ENCODE data around the gene ALKBH4.

ALKBH4 gene

DNA sequence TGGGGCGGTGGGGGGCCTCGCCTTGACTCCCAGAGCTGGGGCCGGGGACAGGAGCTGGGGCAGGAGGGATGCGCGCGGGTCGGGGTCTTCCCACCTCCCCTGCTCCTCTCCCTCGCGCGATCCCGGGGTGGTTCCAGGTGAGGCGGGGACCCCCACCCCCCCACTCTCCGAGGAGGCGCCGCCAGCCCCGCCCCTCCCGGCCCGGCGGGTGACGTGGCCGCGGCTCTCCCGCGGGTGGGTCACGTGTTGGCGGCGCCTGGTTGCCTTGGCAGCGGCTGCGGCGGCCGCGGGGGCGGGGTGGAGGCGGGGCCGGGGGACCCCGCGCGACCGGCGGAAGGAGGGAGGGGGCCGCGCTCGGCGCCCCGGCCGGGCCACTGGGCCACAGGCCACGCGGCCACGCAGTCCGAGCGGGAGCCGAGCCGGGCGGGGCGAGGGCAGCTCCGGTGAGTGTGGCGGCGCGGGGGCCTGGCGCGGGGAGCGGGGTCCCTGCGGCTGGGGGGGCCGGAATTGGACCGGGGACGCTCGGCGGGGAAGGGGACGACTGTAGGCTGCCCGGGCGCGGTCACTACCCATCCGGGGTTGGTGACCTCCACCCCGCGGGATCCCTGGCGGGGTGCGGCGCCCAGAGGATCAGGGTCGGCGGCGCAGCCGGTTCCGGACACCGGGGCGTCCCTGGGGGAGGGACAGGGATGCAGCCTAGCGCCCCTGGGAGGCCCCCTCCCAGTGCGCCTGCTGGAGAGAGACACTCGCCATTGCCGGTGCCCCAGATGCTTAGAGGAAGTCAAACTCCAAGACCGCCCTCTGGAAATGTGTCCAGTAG is 31.2 kb downstream of the ALKBH4 start, which contains the start of gene ORAI2:
Gene ORAI2, plus strand, starts transcription at position 357 of the 820 bp plus-strand sequence. CDS start 5,382 bp downstream, outside the sequence.
- peak within 1 kb of the TSS; percentile 79 for H3K9ac ChIP-seq (ENCODE audit: low read length)
- H3K36me3 ChIP-seq (ENCODE audit: control insufficient read depth, insufficient read depth, low read length), result peaks cover 4% of the 10 kb centered on the region; the same call in 1 of the 2 replicates
- peaks cover 29% of the 10 kb centered on the region for H3K4me1 ChIP-seq (ENCODE audit: control insufficient read depth, insufficient read depth, low read length)
- H3K4me3 ChIP-seq (ENCODE audit: low read depth, low read length), result peak within 1 kb of the TSS; percentile 84
- H3K27ac ChIP-seq (ENCODE audit: low read depth, low read length), result peak within 1 kb of the TSS; percentile 60; the same call in 1 of the 2 replicates
- no peaks in the 10 kb centered on the region for H3K9me3 ChIP-seq (ENCODE audit: control insufficient read depth, insufficient read depth, low read depth, low read length)
- no peaks in the 10 kb centered on the region for H3K27me3 ChIP-seq (ENCODE audit: control insufficient read depth, insufficient read depth, low read length)

DNA sequence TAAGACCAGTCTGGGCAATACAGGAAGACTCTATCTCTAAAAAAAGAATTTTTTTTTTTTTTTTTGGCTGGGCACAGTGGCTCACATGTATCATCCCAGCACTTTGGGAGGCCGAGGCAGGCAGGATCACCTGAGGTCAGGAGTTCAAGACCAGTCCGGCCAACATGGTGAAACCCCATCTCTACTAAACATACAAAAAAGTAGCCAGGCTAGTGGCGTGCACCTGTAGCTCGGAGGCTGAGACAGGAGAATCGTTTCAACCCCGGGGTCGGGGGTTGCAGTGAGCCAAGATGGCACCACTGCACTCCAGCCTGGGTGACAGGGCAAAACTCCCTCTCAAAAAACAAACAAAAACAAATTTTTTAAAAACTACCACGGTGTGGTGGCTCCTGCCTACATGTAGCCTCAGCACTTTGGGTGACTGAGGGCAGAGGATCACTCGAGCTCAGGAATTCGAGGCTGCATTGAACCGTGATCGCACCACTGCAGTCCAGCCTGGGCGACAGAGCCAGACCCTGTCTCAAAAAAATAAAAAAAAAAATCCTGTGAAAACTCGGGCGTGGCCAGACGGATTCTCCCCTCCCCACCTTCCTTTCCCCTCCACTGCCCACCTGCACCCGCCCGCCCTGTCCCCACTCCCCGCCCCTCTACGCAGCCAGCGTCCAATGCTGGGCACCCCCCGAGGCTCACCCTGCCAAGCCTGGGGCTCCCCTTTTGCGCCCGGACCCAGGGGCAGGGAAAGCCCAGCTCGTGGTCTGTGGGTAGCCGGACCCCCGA is 32.0 kb downstream of the ALKBH4 start:
- H3K27ac ChIP-seq (ENCODE audit: low read depth, low read length), result peak overlapping the region; percentile 26; the same call in 1 of the 2 replicates
- H3K36me3 ChIP-seq (ENCODE audit: control insufficient read depth, insufficient read depth, low read length), result peaks cover 4% of the 10 kb centered on the region; the same call in 1 of the 2 replicates
- H3K9me3 ChIP-seq (ENCODE audit: control insufficient read depth, insufficient read depth, low read depth, low read length), result no peaks in the 10 kb centered on the region
- peak overlapping the region; percentile 79 for H3K9ac ChIP-seq (ENCODE audit: low read length)
- H3K4me3 ChIP-seq (ENCODE audit: low read depth, low read length), result peak overlapping the region; percentile 84
- no peaks in the 10 kb centered on the region for H3K27me3 ChIP-seq (ENCODE audit: control insufficient read depth, insufficient read depth, low read length)
- peaks cover 29% of the 10 kb centered on the region for H3K4me1 ChIP-seq (ENCODE audit: control insufficient read depth, insufficient read depth, low read length)

DNA sequence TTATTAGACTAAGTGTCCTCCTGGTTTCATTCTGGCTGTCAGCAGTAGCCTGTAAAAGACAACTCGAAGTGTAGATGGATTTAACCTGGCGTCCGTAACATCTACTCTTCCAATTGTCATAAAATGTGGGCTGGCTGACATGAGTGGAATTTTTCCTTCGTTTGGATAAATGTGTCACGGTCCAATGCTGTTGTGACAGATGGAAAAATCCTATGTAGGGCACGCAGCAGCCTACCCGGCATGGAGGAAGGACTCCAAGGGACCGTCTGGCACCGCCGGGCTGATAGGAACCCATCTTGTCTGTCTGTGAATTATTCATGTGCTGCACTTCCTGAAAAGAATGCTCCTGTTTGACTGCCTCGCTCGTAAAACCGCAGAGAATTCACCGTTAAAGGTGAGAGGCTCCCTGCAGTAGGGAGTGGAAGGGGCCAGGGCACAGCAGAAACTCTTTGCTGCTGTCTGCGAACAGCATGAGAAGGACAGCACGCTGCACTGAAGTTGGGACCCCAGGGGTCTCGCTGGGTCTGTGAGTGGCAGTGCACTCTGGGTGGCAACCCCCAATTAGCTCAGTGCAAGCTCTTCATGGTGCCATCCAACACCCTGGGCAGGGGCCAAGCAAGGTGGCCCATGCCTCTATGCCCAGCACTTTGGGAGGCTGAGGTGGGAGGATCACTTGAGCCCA is 32.9 kb downstream of the ALKBH4 start:
- Histone ChIP-seq H3K36me3 (ENCODE audit: control insufficient read depth, insufficient read depth, low read length) (0 out of 2 replicates have a peak, but pooled peaks cover 2% of the 10 kb centered on the region), H3K4me1 (ENCODE audit: control insufficient read depth, insufficient read depth, low read length) (peaks cover 29% of the 10 kb centered on the region), H3K9ac (ENCODE audit: low read length) (peak overlapping the region; percentile 29), H3K9me3 (ENCODE audit: control insufficient read depth, insufficient read depth, low read depth, low read length) (no peaks in the 10 kb centered on the region), H3K4me3 (ENCODE audit: low read depth, low read length) (peak overlapping the region; percentile 16; the same call in 1 of the 2 replicates), H3K27me3 (ENCODE audit: control insufficient read depth, insufficient read depth, low read length) (no peaks in the 10 kb centered on the region), H3K27ac (ENCODE audit: low read depth, low read length) (peak overlapping the region; percentile 2; the same call in 1 of the 2 replicates)

DNA sequence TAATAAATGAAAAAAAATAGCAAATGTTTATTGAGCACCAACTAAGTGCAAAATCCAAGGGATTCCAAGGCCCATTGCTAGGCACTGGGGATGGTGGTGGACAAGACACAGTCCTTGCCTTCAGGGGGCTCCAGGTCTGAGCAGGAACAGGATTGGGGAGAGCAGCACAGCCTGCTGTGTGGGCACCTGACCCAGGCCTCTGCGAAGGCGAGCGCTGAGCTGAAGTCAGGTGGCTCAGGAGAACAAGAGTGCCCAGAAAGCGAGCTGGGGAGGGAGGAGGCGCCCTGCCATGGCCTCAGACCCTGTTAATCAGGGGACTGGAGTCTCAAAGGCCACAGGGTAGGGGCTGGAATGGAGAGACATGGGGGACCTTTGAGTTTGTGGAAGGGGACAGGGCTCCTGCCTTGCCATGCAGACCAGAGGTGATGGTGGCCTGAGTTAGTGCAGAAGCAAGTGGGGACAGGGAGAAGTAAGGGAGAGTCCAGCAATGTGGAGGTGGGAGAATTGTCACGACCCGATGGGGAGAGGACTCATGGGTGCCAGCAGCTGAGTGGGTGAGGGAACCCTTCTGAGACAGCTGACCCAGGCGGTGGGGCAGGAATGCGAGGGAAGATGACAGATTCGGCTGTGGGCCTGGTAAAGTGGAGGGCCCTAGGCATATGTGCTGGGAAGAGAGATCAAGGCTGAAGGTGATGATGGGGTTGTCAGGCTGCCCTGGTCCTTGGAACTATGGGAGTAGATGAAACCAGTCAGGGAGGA is 35.3 kb downstream of the ALKBH4 start:
- H3K9me3 ChIP-seq (ENCODE audit: control insufficient read depth, insufficient read depth, low read depth, low read length), result no peaks in the 10 kb centered on the region
- peaks cover 24% of the 10 kb centered on the region for H3K36me3 ChIP-seq (ENCODE audit: control insufficient read depth, insufficient read depth, low read length)
- no peak overlapping the region for H3K4me3 ChIP-seq (ENCODE audit: low read depth, low read length)
- no peak overlapping the region for H3K27ac ChIP-seq (ENCODE audit: low read depth, low read length)
- peaks cover 34% of the 10 kb centered on the region for H3K4me1 ChIP-seq (ENCODE audit: control insufficient read depth, insufficient read depth, low read length)
- no peak overlapping the region for H3K9ac ChIP-seq (ENCODE audit: low read length)
- H3K27me3 ChIP-seq (ENCODE audit: control insufficient read depth, insufficient read depth, low read length), result no peaks in the 10 kb centered on the region

DNA sequence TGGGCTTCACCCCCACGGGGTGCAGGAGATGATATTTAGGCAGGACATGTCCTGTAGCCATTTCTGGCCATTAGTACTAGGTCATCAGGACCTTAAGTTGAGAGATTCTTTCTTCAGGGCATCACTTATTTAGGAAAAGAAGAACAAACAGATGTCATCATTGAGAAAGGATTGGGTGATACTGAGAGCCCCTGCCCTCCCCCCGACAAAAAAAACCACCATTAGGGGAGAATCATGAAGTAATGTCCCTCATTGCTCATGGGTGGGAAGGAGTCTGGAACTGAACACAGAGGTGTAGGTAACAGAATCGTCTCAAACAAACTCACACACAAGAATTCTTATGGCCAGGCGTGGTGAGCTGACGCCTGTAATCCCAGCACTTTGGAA is 37.7 kb downstream of the ALKBH4 start:
- no peaks in the 10 kb centered on the region for H3K9me3 ChIP-seq (ENCODE audit: control insufficient read depth, insufficient read depth, low read depth, low read length)
- no peak overlapping the region for H3K4me3 ChIP-seq (ENCODE audit: low read depth, low read length)
- H3K36me3 ChIP-seq (ENCODE audit: control insufficient read depth, insufficient read depth, low read length), result peaks cover 29% of the 10 kb centered on the region
- H3K4me1 ChIP-seq (ENCODE audit: control insufficient read depth, insufficient read depth, low read length), result peaks cover 35% of the 10 kb centered on the region
- H3K27me3 ChIP-seq (ENCODE audit: control insufficient read depth, insufficient read depth, low read length), result no peaks in the 10 kb centered on the region
- no peak overlapping the region for H3K27ac ChIP-seq (ENCODE audit: low read depth, low read length)
- H3K9ac ChIP-seq (ENCODE audit: low read length), result no peak overlapping the region

DNA sequence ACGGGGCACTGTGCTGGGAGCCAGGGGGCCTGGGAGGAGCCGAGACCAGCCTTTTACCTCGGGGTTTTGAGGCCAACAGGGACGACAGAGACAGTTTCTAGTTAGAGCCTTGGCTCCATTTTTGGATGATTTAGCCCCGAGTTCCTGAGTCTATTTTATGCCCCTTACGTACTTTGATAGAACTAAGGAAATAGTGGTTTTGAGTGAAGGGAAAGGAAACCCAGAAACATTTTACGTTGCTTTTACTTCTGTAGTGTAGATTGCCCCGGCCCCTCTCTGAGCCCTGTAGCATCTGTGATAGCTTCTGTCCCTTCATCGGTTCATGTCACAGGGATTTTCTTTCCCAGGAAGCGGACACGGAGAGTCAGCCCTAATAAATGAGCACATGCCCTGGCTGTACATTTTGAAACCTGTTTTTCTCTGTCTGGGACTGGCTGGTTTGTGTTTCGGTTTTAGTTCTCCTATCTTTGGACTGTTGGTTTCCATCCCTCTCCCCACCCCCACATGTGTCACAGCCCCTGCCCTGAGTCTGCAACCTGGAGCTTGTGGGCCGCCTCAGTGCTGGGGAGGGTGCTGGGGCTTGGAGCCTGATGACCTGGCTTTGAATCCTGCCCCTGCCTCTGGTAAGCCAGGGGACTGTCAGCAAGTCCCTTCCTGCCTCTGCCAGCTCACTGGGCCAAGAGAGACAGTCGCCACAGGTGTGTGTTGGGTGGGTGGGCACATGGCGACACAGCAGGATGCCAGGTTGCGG is 38.2 kb downstream of the ALKBH4 start:
- Histone ChIP-seq H3K36me3 (ENCODE audit: control insufficient read depth, insufficient read depth, low read length) (peaks cover 29% of the 10 kb centered on the region), H3K9ac (ENCODE audit: low read length) (no peak overlapping the region), H3K4me3 (ENCODE audit: low read depth, low read length) (no peak overlapping the region), H3K9me3 (ENCODE audit: control insufficient read depth, insufficient read depth, low read depth, low read length) (no peaks in the 10 kb centered on the region), H3K27ac (ENCODE audit: low read depth, low read length) (no peak overlapping the region), H3K27me3 (ENCODE audit: control insufficient read depth, insufficient read depth, low read length) (no peaks in the 10 kb centered on the region), H3K4me1 (ENCODE audit: control insufficient read depth, insufficient read depth, low read length) (peaks cover 30% of the 10 kb centered on the region)

DNA sequence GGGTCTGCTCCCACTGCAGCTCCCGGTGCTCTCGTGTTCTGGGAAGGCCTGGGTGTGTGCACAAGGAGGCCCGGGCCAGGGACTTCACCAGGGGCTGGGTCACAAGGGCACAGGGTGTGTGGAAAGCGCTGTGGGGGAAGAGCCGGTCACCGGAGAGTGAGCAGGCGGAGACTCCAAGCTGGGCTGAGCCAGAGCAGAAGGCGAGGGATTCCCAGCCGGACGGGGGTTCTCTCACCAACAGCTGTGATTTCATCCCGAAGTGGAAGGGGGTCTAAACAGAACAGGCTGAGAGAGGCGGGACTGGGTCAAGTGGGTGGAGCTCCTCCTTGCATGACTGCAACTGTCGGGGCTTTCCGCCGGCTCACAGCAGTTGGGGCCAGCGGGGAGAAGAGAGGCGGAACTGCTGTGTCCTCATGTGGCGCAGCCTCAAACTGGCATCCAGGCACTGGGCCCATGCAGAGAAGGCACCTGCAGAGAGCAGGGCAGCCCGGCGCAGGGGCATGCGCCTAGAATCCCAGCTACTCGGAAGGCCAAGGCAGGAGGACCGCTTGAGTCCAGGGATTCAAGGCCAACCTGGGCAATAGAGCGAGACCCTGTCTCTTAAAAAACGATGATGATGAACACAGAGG is 38.9 kb downstream of the ALKBH4 start:
- no peak overlapping the region for H3K4me3 ChIP-seq (ENCODE audit: low read depth, low read length)
- peak overlapping the region; percentile 12 for H3K9ac ChIP-seq (ENCODE audit: low read length)
- no peaks in the 10 kb centered on the region for H3K9me3 ChIP-seq (ENCODE audit: control insufficient read depth, insufficient read depth, low read depth, low read length)
- no peaks in the 10 kb centered on the region for H3K27me3 ChIP-seq (ENCODE audit: control insufficient read depth, insufficient read depth, low read length)
- H3K36me3 ChIP-seq (ENCODE audit: control insufficient read depth, insufficient read depth, low read length), result peaks cover 35% of the 10 kb centered on the region
- H3K27ac ChIP-seq (ENCODE audit: low read depth, low read length), result no peak overlapping the region
- peaks cover 25% of the 10 kb centered on the region; the same call in 1 of the 2 replicates for H3K4me1 ChIP-seq (ENCODE audit: control insufficient read depth, insufficient read depth, low read length)

DNA sequence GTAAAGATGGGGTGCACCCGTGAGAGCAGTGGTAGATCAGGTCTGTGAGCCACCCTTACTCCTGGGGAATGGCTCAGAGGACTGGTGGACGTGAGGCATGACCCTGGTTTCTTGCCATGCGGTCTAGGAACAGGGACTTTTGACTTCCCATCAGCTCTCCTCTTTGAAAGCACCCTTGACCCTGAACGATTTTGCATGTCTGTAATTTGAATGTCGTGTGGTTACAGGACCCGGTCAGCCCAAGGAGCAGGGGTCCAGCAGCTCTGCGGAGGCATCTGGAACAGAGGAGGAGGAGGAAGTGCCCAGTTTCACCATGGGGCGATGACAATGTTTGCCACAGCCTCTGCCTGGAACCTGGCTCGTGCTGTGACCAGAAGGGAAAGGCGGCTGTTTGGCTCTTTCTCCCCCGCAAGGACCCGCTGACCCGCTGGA is 39.9 kb downstream of the ALKBH4 start:
- Histone ChIP-seq H3K27ac (ENCODE audit: low read depth, low read length) (no peak overlapping the region), H3K4me3 (ENCODE audit: low read depth, low read length) (no peak overlapping the region), H3K9me3 (ENCODE audit: control insufficient read depth, insufficient read depth, low read depth, low read length) (no peaks in the 10 kb centered on the region), H3K27me3 (ENCODE audit: control insufficient read depth, insufficient read depth, low read length) (no peaks in the 10 kb centered on the region), H3K36me3 (ENCODE audit: control insufficient read depth, insufficient read depth, low read length) (peaks cover 44% of the 10 kb centered on the region), H3K4me1 (ENCODE audit: control insufficient read depth, insufficient read depth, low read length) (peaks cover 29% of the 10 kb centered on the region; the same call in 1 of the 2 replicates), H3K9ac (ENCODE audit: low read length) (no peak overlapping the region)

DNA sequence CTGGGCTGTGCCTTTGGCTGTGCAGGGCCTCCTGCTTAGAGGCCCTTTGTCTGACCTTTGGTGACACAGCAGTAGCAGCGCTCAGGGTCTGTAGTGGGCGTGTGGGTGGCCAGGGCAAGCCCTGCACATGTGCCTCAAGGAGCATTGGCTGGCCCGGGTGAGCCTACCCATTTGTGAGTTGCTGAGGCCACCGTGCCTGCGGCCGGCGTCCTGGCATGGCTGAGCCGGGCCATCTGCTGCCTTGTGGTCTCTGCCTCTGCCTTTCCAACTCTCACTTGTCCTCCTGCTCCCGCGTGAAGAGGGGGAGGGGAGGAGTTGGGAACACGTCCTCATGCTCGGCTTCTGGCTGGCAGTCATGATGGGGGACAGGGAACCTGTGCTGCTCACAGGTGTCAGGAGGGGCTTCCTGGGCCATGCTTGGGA is 40.5 kb downstream of the ALKBH4 start:
- peaks cover 50% of the 10 kb centered on the region for H3K36me3 ChIP-seq (ENCODE audit: control insufficient read depth, insufficient read depth, low read length)
- H3K9ac ChIP-seq (ENCODE audit: low read length), result peak overlapping the region; percentile 13
- no peaks in the 10 kb centered on the region for H3K9me3 ChIP-seq (ENCODE audit: control insufficient read depth, insufficient read depth, low read depth, low read length)
- H3K4me1 ChIP-seq (ENCODE audit: control insufficient read depth, insufficient read depth, low read length), result peaks cover 29% of the 10 kb centered on the region; the same call in 1 of the 2 replicates
- no peak overlapping the region for H3K4me3 ChIP-seq (ENCODE audit: low read depth, low read length)
- peak overlapping the region; percentile 29; the same call in 1 of the 2 replicates for H3K27ac ChIP-seq (ENCODE audit: low read depth, low read length)
- H3K27me3 ChIP-seq (ENCODE audit: control insufficient read depth, insufficient read depth, low read length), result no peaks in the 10 kb centered on the region
